K562 (cell line): ENCODE measurements around the gene SRSF1. TPM values are rescaled to one million over a fixed set of nuclear protein-coding genes. Genes with fewer than 3 reads are reported as not detected.

Source experiments
- ATAC-seq: fragments of 200-7000 bp; cut with Tn5 transposase; 3 replicates; pipeline ENCODE4 v1.9.1; 2020; ENCODE audit warnings: moderate library complexity
- BruUV-seq: library from RNA; stranded (reverse); fragments of 400-500 nt; replicated peaks from 2 replicates; lab custom pipeline; 2021; lab: Mats Ljungman, UMichigan
- CTCF ChIA-PET: fragments of 300-600 bp; formaldehyde crosslinking; extraction: SDS; loops from one replicate; lab custom pipeline; 2021; ENCODE audit warnings: low intra/inter-chr PET ratio; lab: Yijun Ruan, JAX
- POLR2A ChIA-PET: fragments of 300-600, 350-650 bp; sonication (Branson Sonifier 250); formaldehyde crosslinking; extraction: SDS; loops from one replicate; lab custom pipeline; 2021; ENCODE audit warnings: antibody characterized with exemption, inconsistent platforms; lab: Yijun Ruan, JAX
- DNase-seq, 4 experiments: peaks; one replicate each; pipeline versions ENCODE4 v3.0.0 to v3.0.0-alpha.2; 2011 to 2018; ENCODE audit warnings: low spot score in 3 of 4, mixed read lengths in 3 of 4; ENCODE audit errors: extremely low read depth in 1 of 4
- FAIRE-seq: peaks from 2 replicates; lab custom pipeline; 2011; peaks lifted over from hg19 to GRCh38; lab: Jason Lieb, UNC
- H2AFZ ChIP-seq: 2 replicates; pipeline ENCODE4 v1.6.0; 2011; ENCODE audit warnings: low read depth, low read length, control low read depth, inconsistent platforms
- H3K27ac ChIP-seq: fragments of 200-600 bp; 3 replicates; pipeline ENCODE4 v1.8.0; 2011; ENCODE audit warnings: low read depth, mild to moderate bottlenecking, control low read depth, inconsistent platforms, low read length, moderate library complexity, mixed read lengths; ENCODE audit errors: extremely low read depth
- H3K27me3 ChIP-seq, 2 experiments: fragments of 300-600 bp in 1 of 2; 2 replicates in 1 of 2; 3 replicates in 1 of 2; pipeline versions ENCODE4 v1.6.0 to v1.8.0; 2011; ENCODE audit warnings: inconsistent platforms in 2 of 2, low read length in 2 of 2, mild to moderate bottlenecking in 1 of 2, mixed read lengths in 1 of 2, moderate library complexity in 1 of 2; ENCODE audit not compliant: control insufficient read depth in 2 of 2, insufficient read depth in 2 of 2
- H3K36me3 ChIP-seq: fragments of 300-600 bp; 3 replicates; pipeline ENCODE4 v1.8.0; 2011; ENCODE audit warnings: mild to moderate bottlenecking, low read length, inconsistent platforms; ENCODE audit not compliant: control insufficient read depth, insufficient read depth
- H3K4me1 ChIP-seq, 2 experiments: fragments of 200-600 bp in 1 of 2; replicated peaks in 1 of 2; 2 replicates in 1 of 2; 3 replicates in 1 of 2; pipeline versions ENCODE4 v1.5.1 to v1.8.0; 2011; ENCODE audit warnings: inconsistent platforms in 2 of 2, low read length in 2 of 2, mild to moderate bottlenecking in 1 of 2, mixed read lengths in 1 of 2, moderate library complexity in 1 of 2; ENCODE audit not compliant: control insufficient read depth in 2 of 2, insufficient read depth in 2 of 2
- H3K4me2 ChIP-seq: 2 replicates; pipeline ENCODE4 v1.6.1; 2011; ENCODE audit warnings: low read length, control low read depth, inconsistent platforms, mixed read lengths; ENCODE audit not compliant: insufficient read depth
- H3K4me3 ChIP-seq: fragments of 200-600 bp; sonication (generic), shearing (Covaris generic); 2 replicates; pipeline ENCODE4 v1.5.1; 2016; ENCODE audit warnings: control low read depth, inconsistent platforms
- H3K79me2 ChIP-seq: fragments of 200-600 bp; 3 replicates; pipeline ENCODE4 v1.8.0; 2011; ENCODE audit warnings: low read length, inconsistent platforms; ENCODE audit not compliant: control insufficient read depth, insufficient read depth
- H3K9ac ChIP-seq, 2 experiments: 2 replicates each; pipeline versions ENCODE4 v1.6.0 to v1.6.1; 2011; ENCODE audit warnings: low read depth in 2 of 2, low read length in 2 of 2, control low read depth in 1 of 2, inconsistent platforms in 1 of 2, mild to moderate bottlenecking in 1 of 2, mixed read lengths in 1 of 2; ENCODE audit not compliant: insufficient read depth in 1 of 2
- H3K9me1 ChIP-seq: one replicate; pipeline ENCODE4 v1.6.0; 2011; ENCODE audit warnings: inconsistent platforms, mild to moderate bottlenecking, low read length, moderate library complexity; ENCODE audit not compliant: control insufficient read depth, insufficient read depth
- H3K9me3 ChIP-seq: replicated peaks from 2 replicates; pipeline ENCODE4 v1.5.1; 2011; ENCODE audit warnings: low read depth, low read length, inconsistent platforms; ENCODE audit not compliant: control insufficient read depth, insufficient read depth
- H4K20me1 ChIP-seq: replicated peaks from 2 replicates; pipeline ENCODE4 v1.6.1; 2011; ENCODE audit warnings: low read length, inconsistent platforms, mixed read lengths; ENCODE audit not compliant: control insufficient read depth, insufficient read depth
- CBFB ChIP-seq: sonication (generic); formaldehyde crosslinking; IDR thresholded peaks from 2 replicates; pipeline ENCODE4 v1.4.0; 2020; ENCODE audit warnings: mild to moderate bottlenecking, missing genetic modification reagents
- EWSR1 ChIP-seq: fragments of 450-650 bp; IDR thresholded peaks from 2 replicates; pipeline ENCODE4 v1.6.1; 2018; ENCODE audit warnings: borderline replicate concordance, mild to moderate bottlenecking, low read depth, moderate library complexity; ENCODE audit not compliant: partially characterized antibody
- FIP1L1 ChIP-seq: fragments of 200-400 bp; formaldehyde crosslinking; IDR thresholded peaks from 2 replicates; pipeline ENCODE4 v1.6.1; 2018; ENCODE audit warnings: mild to moderate bottlenecking, low read depth, low read length; ENCODE audit not compliant: poor library complexity, severe bottlenecking
- GABPA ChIP-seq: fragments of 200-800 bp; sonication (Bioruptor generic); conservative IDR thresholded peaks from 2 replicates; pipeline ENCODE4 v1.6.1; 2016; ENCODE audit warnings: low read depth, missing genetic modification characterization, missing compliant biosample characterization
- L3MBTL2 ChIP-seq: fragments of 450-650 bp; IDR thresholded peaks from 2 replicates; pipeline ENCODE4 v1.6.1; 2016; ENCODE audit warnings: mild to moderate bottlenecking, moderate library complexity
- MXD1 ChIP-seq: fragments of 250-450 bp; sonication (Bioruptor Pico); IDR thresholded peaks from 2 replicates; pipeline ENCODE4 v1.8.0; 2021; ENCODE audit warnings: borderline replicate concordance, mild to moderate bottlenecking, moderate library complexity; ENCODE audit not compliant: poor library complexity, severe bottlenecking
- SRSF7 ChIP-seq: fragments of 200-400 bp; formaldehyde crosslinking; optimal IDR thresholded peaks from 2 replicates; pipeline ENCODE3; 2017; ENCODE audit warnings: mild to moderate bottlenecking, low read depth, low read length
- TBP ChIP-seq: optimal IDR thresholded peaks from 2 replicates; pipeline ENCODE3; 2011; ENCODE audit warnings: low read depth, low read length, improper control_type of control experiment
- TFE3 ChIP-seq: fragments of 450-650 bp; formaldehyde crosslinking; IDR thresholded peaks from 2 replicates; pipeline ENCODE4 v1.4.0; 2020; ENCODE audit warnings: mild to moderate bottlenecking, mixed read lengths
- ZNF280A ChIP-seq: fragments of 450-650 bp; IDR thresholded peaks from 2 replicates; pipeline ENCODE4 v1.6.1; 2018; ENCODE audit warnings: mild to moderate bottlenecking, low read depth; ENCODE audit not compliant: partially characterized antibody
- ZNF395 ChIP-seq: fragments of 200-800 bp; sonication (Bioruptor generic); IDR thresholded peaks from 2 replicates; pipeline ENCODE4 v1.6.1; 2017; ENCODE audit warnings: missing genetic modification characterization, missing compliant biosample characterization
- ZNF785 ChIP-seq: fragments of 250-450 bp; sonication (Bioruptor Pico); IDR thresholded peaks from 2 replicates; pipeline ENCODE4 v1.4.0; 2020; ENCODE audit warnings: mild to moderate bottlenecking
- WGBS: fragments of 100-300 bp; shearing (Covaris generic); methylation state at CpG from one replicate; pipeline ENCODE4 v1.1.6; 2016; ENCODE audit warnings: low coverage, mixed read lengths; ENCODE audit not compliant: insufficient coverage; ENCODE audit errors: missing lambda C conversion rate; 5-methylcytosine and 5-hydroxymethylcytosine counted together
- in situ Hi-C: fragments of 300-500 bp; cut with MboI; formaldehyde crosslinking; loops from 4 replicates; pipeline ENCODE4 v1.15.0; 2018; ENCODE audit warnings: inconsistent platforms, mixed read lengths
- intact Hi-C: fragments of 100-400 bp; cut with micrococcal nuclease; formaldehyde crosslinking; loops from 2 replicates; pipeline ENCODE4 v1.14.2; 2022
- polyA plus RNA-seq, 8 experiments: library from polyadenylated mRNA; depleted of rRNA in 4 of 8; stranded (reverse) in 5 of 8; unstranded in 3 of 8; fragments of >200 nt; fragmentation: Nextera tagmentation in 2 of 8; fragmentation: Illumina TruSeq in 1 of 8; extraction: Ambion mirVana in 2 of 8; extraction: Trizol in 1 of 8; gene quantifications; 2 replicates each; pipeline versions ENCODE4 v1.2.1 to v1.2.3, GENCODE V29; 2011 to 2014; ENCODE audit warnings: inconsistent platforms in 1 of 8, missing spikeins in 1 of 8
- total RNA-seq, 7 experiments: library from RNA; depleted of rRNA in 6 of 7; stranded (reverse); fragments of >200 nt in 6 of 7; fragmentation: Illumina TruSeq in 2 of 7; extraction: Trizol in 2 of 7; gene quantifications; 2 replicates each; pipeline versions ENCODE4 v1.2.1 to v1.2.3, GENCODE V29; 2011 to 2021; ENCODE audit warnings: low replicate concordance in 1 of 7

Gene SRSF1
- total and polyA plus RNA-seq, 9 of the 15 experiments (the other 6 are each of a cell fraction or from before 2014, with no cell fraction given) = 77.8 to 559 (median 442) TPM

GRCh38 chr17:58039975-58040374 lies 32.9 kb upstream of the SRSF1 start:
- DNase-seq (no peak), FAIRE-seq (no peak), ATAC-seq (no peak)
- Histone ChIP-seq H3K36me3 (no peaks in the 10 kb centered on the region), H4K20me1 (no peaks in the 10 kb centered on the region), H3K4me3 (no peak overlapping the region), H2AFZ (no peak overlapping the region), H3K27ac (no peak overlapping the region), H3K79me2 (no peaks in the 10 kb centered on the region), H3K9me3 (no peaks in the 10 kb centered on the region), H3K4me2 (no peak overlapping the region), H3K9me1 (no peaks in the 10 kb centered on the region), H3K9ac (no peak overlapping the region), H3K4me1 (no peaks in the 10 kb centered on the region), H3K27me3 (peaks cover 29 to 34% of the 10 kb centered on the region in 2 experiments)
- ChIA-PET CTCF (no interaction called here), POLR2A (interaction anchor here (0.6 to 2.4 kb wide), 5 partner anchors 8 to 274 kb away, joined by 3 to 6 read pairs (median 3); partner anchors contain the start of gene SRSF1)
- no TSS peak for BruUV-seq
- 0% methylated on average over 3 of the region's 3 CpGs for WGBS
- TF ChIP-seq L3MBTL2 (no peak), CBFB (CRISPR knock-in tag) (no peak), ZNF280A (no peak), FIP1L1 (no peak), ZNF785 (CRISPR knock-in tag) (no peak), EWSR1 (no peak), SRSF7 (no peak), TFE3 (CRISPR knock-in tag) (no peak), MXD1 (CRISPR knock-in tag) (no peak), TBP (no peak), GABPA (no peak), ZNF395 (no peak)
- in situ Hi-C loops (no loop called here), intact Hi-C loops (no loop called here)
